ENCODE data around the gene DNER.

DNA sequence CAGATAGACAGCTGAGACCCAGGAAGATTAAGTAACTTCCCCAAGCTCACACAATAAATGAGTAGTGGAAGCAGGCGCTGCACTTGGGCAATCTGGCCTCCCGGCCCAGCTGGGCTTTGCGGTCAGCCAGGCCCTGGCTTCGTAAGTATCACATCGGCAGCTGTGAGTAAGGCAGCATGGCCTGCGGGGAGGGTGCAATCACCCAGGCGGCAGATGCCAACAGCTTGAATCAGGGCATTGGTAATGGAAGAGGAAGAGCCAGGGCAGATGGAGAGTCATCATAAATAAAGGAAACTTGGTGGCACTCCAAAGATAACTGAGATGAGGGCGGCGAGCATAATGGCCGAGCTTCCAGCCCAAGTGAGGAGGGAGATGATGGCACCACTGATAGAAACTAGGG lies 225.3 kb downstream of the DNER start:
- TF ChIP-seq POLR2A (IDR thresholded peaks at IDR 0.05; ENCODE audit: extremely low read depth, insufficient read length) (no peak), MAX (IDR thresholded peaks at IDR 0.05; ENCODE audit: low read depth, low read length) (peak; percentile 74)
- TF ChIP-seq, protein P1, sequence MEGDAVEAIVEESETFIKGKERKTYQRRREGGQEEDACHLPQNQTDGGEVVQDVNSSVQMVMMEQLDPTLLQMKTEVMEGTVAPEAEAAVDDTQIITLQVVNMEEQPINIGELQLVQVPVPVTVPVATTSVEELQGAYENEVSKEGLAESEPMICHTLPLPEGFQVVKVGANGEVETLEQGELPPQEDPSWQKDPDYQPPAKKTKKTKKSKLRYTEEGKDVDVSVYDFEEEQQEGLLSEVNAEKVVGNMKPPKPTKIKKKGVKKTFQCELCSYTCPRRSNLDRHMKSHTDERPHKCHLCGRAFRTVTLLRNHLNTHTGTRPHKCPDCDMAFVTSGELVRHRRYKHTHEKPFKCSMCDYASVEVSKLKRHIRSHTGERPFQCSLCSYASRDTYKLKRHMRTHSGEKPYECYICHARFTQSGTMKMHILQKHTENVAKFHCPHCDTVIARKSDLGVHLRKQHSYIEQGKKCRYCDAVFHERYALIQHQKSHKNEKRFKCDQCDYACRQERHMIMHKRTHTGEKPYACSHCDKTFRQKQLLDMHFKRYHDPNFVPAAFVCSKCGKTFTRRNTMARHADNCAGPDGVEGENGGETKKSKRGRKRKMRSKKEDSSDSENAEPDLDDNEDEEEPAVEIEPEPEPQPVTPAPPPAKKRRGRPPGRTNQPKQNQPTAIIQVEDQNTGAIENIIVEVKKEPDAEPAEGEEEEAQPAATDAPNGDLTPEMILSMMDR (IDR thresholded peaks at IDR 0.05; ENCODE audit: low read depth, low read length): no peak

All from NB4 (cell line).